NCI-H187 treated with DMSO at 0.1 percent for 48 hours (cell line): ENCODE results near the gene WRNIP1.
A peak's percentile ranks its signal among the peaks of the same experiment; 100 is the strongest.

Experiments used
- DNase-seq: peaks from one replicate; lab custom pipeline; 2025; lab: John Stamatoyannopoulos, UW

WRNIP1 gene

GRCh38 chr6:2763345-2763841 is 1.8 kb upstream of the WRNIP1 start:
- DNase-seq: no peak

- no peak for DNase-seq
Measured at GRCh38 chr6:2763876-2764540, 1.2 kb upstream of the WRNIP1 start.

GRCh38 chr6:2764610-2765165 is 505 bp upstream of the WRNIP1 start:
- peak; percentile 45 for DNase-seq

GRCh38 chr6:2765896-2766766 is 938 bp downstream of the WRNIP1 start:
- DNase-seq: no peak

- no peak for DNase-seq
Measured at GRCh38 chr6:2766767-2767656, 1.8 kb downstream of the WRNIP1 start.

- DNase-seq: no peak
Measured at GRCh38 chr6:2767657-2768524, 2.7 kb downstream of the WRNIP1 start.

GRCh38 chr6:2768696-2769095 is 3.5 kb downstream of the WRNIP1 start:
- no peak for DNase-seq

- DNase-seq: no peak
Measured at GRCh38 chr6:2770171-2770570, 5.0 kb downstream of the WRNIP1 start.

GRCh38 chr6:2771079-2771478 is 5.9 kb downstream of the WRNIP1 start:
- no peak for DNase-seq

GRCh38 chr6:2772840-2773239 is 7.6 kb downstream of the WRNIP1 start:
- DNase-seq: no peak

- no peak for DNase-seq
Measured at GRCh38 chr6:2773449-2773848, 8.3 kb downstream of the WRNIP1 start.

- DNase-seq: no peak
Measured at GRCh38 chr6:2775003-2775402, 9.8 kb downstream of the WRNIP1 start.

GRCh38 chr6:2777249-2777648 is 12.1 kb downstream of the WRNIP1 start:
- DNase-seq: no peak

- DNase-seq: no peak
Measured at GRCh38 chr6:2780102-2780737, 15.0 kb downstream of the WRNIP1 start.

GRCh38 chr6:2781685-2782355 is 16.6 kb downstream of the WRNIP1 start:
- DNase-seq: no peak

GRCh38 chr6:2782356-2782708 is 17.1 kb downstream of the WRNIP1 start:
- DNase-seq: no peak

GRCh38 chr6:2782825-2783187 is 17.6 kb downstream of the WRNIP1 start:
- no peak for DNase-seq

GRCh38 chr6:2783188-2783963 is 18.2 kb downstream of the WRNIP1 start:
- DNase-seq: no peak

- DNase-seq: no peak
Measured at GRCh38 chr6:2784061-2784460, 18.9 kb downstream of the WRNIP1 start.
